GM13976 (cell line): Measurements from ENCODE around the gene TPRN.

Source experiments
- DNase-seq: peaks from one replicate; pipeline ENCODE4 v3.0.0; 2012; ENCODE audit warnings: low spot score
- CTCF ChIP-seq: IDR thresholded peaks from 2 replicates; pipeline ENCODE4 v1.5.1; 2012; ENCODE audit warnings: borderline replicate concordance, mild to moderate bottlenecking; ENCODE audit not compliant: insufficient read depth; ENCODE audit errors: extremely low read depth, missing control alignments, control extremely low read depth
- in situ Hi-C: fragments of 300-500 bp; cut with MboI; formaldehyde crosslinking; loops from one replicate; pipeline ENCODE4 v1.12.0; 2022; ENCODE audit warnings: low sequenced_read_pairs, mixed read lengths, inconsistent platforms; ENCODE audit not compliant: unreplicated experiment

Gene TPRN

GRCh38 chr9:137190315-137190856, 10.2 kb downstream of the TPRN start:
- DNase-seq: no peak
- no peak for TF ChIP-seq CTCF
- in situ Hi-C loops: no loop called here

- no peak for TF ChIP-seq CTCF
- in situ Hi-C loops: no loop called here
- no peak for DNase-seq
Observed at GRCh38 chr9:137189297-137190295, 10.9 kb downstream of the TPRN start.

- peak; percentile 48 for TF ChIP-seq CTCF
- peak; percentile 98 for DNase-seq
- in situ Hi-C loops: no loop called here
Observed at GRCh38 chr9:137188490-137189296, 11.8 kb downstream of the TPRN start, which contains the start of the genes ANAPC2 and SSNA1. ANAPC2 (minus strand) TSS chr9:137188560; CDS start chr9:137188532, 28 bp downstream. SSNA1 (plus strand) TSS chr9:137188676; CDS start chr9:137188727, 51 bp downstream.

GRCh38 chr9:137188086-137188489, 12.5 kb downstream of the TPRN start:
- TF ChIP-seq CTCF: no peak
- no peak for DNase-seq
- in situ Hi-C loops: no loop called here

GRCh38 chr9:137187386-137187785, 13.2 kb downstream of the TPRN start:
- in situ Hi-C loops: no loop called here
- TF ChIP-seq CTCF: no peak
- no peak for DNase-seq

- in situ Hi-C loops: no loop called here
- DNase-seq: no peak
- TF ChIP-seq CTCF: no peak
Observed at GRCh38 chr9:137186385-137186784, 14.2 kb downstream of the TPRN start.
